ENCODE measurements around the gene LRRC46.

Gene LRRC46

GRCh38 chr17:47850373-47850691 is 18.9 kb downstream of the LRRC46 start:
- DNase-seq (ENCODE audit: low read depth), result no peak
- TF ChIP-seq CTCF (IDR thresholded peaks at IDR 0.05; ENCODE audit: control insufficient read depth, insufficient read depth, low read depth, low read length, missing control alignments), result no peak
- peak overlapping the region; percentile 50 for H3K4me3 ChIP-seq (ENCODE audit: control insufficient read depth, low read depth, low read length)

- H3K4me3 ChIP-seq (ENCODE audit: control insufficient read depth, low read depth, low read length), result peak within 1 kb of the TSS; percentile 50
- no peak for DNase-seq (ENCODE audit: low read depth)
- peak; percentile 12 for TF ChIP-seq CTCF (IDR thresholded peaks at IDR 0.05; ENCODE audit: control insufficient read depth, insufficient read depth, low read depth, low read length, missing control alignments)
These were observed 19.5 kb downstream of the LRRC46 start, which contains the start of gene SP6 for GRCh38 chr17:47850692-47851573. TSS of gene SP6 (minus strand) at chr17:47851163. CDS start at chr17:47848429, 2,734 bp downstream.

DNA sequence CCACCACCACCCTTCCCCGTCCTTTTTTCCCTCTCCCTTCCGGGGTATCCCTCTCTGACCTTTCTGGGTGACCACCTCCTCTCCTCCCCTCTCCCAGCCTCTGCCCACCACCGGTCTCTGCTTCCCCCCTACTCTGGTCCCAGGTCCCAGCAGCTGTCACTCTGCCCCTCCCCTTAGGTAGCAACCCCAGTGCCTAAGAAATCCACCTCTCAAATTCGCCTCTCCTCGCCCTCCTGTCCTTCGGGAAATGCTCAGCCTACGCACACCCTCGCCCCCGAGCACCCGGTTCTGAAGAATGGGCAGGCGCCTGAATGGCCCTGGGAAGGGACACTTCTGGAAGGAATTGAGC is 20.3 kb downstream of the LRRC46 start:
- no peak for TF ChIP-seq CTCF (IDR thresholded peaks at IDR 0.05; ENCODE audit: control insufficient read depth, insufficient read depth, low read depth, low read length, missing control alignments)
- H3K4me3 ChIP-seq (ENCODE audit: control insufficient read depth, low read depth, low read length), result no peak overlapping the region
- DNase-seq (ENCODE audit: low read depth), result no peak

DNA sequence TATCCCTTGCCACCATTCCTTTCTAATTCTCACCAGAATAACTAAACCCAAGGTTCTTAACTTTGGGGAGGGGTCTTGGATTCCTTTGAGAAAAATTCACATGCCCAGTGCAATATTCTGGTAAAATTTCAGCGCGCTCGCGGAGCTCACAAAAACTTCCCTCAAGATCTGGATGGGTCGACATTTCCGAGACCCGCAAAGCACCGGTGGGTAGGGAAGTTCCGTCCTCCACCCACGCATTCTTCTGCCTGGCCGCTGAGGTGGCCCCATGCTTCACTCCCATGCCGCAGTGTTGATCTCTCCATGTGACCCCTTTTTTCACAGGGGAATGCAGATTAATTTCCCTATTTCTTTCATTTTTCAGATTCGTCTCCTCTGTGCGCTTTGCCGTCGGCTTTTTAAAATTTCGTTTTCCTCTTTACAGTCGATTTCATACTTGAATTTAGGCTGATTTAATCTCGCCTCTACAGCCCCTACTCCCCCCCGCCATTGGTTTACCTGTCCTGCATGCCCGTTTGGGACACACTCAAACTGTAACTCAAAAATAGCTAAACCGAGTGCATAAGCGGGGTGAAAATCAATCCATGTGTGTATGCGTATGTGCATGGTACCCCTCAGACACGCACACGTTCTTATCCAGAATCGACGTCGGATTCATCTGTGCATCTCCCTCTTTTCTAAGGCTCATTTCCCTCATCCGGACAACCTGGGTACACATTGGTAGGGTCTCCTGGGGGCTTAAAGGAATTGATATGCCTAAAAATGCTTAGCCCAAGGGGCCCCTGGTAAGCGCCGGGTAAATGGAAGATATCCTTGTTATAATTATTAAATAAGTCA is 20.9 kb downstream of the LRRC46 start:
- no peak overlapping the region for H3K4me3 ChIP-seq (ENCODE audit: control insufficient read depth, low read depth, low read length)
- no peak for TF ChIP-seq CTCF (IDR thresholded peaks at IDR 0.05; ENCODE audit: control insufficient read depth, insufficient read depth, low read depth, low read length, missing control alignments)
- DNase-seq (ENCODE audit: low read depth), result no peak

- no peak for DNase-seq (ENCODE audit: low read depth)
- no peak overlapping the region for H3K4me3 ChIP-seq (ENCODE audit: control insufficient read depth, low read depth, low read length)
- no peak for TF ChIP-seq CTCF (IDR thresholded peaks at IDR 0.05; ENCODE audit: control insufficient read depth, insufficient read depth, low read depth, low read length, missing control alignments)
These were observed 22.1 kb downstream of the LRRC46 start for GRCh38 chr17:47853616-47854015.

- TF ChIP-seq CTCF (IDR thresholded peaks at IDR 0.05; ENCODE audit: control insufficient read depth, insufficient read depth, low read depth, low read length, missing control alignments), result no peak
- no peak for DNase-seq (ENCODE audit: low read depth)
- H3K4me3 ChIP-seq (ENCODE audit: control insufficient read depth, low read depth, low read length), result no peak overlapping the region
These were observed 24.3 kb downstream of the LRRC46 start for GRCh38 chr17:47855737-47856136.

Measured in AG09309 (cell line).